GM12878 (cell line): ENCODE results near the gene CTDSP1. TPM values are rescaled to one million over a fixed set of nuclear protein-coding genes. Genes with fewer than 3 reads are reported as not detected.

ENCODE experiments used
- ATAC-seq: fragments of 200-7000 bp; cut with Tn5 transposase; 3 replicates; pipeline ENCODE4 v1.9.1; 2020; ENCODE audit warnings: mild to moderate bottlenecking, moderate library complexity
- BruUV-seq: library from RNA; stranded (reverse); fragments of 400-500 nt; replicated peaks from 2 replicates; lab custom pipeline; 2021; lab: Mats Ljungman, UMichigan
- CTCF ChIA-PET: fragments of 300-600 bp; sonication (Branson Sonifier 250); formaldehyde crosslinking; extraction: SDS; loops from one replicate; lab custom pipeline; 2021; ENCODE audit warnings: inconsistent platforms; lab: Yijun Ruan, JAX
- POLR2A ChIA-PET: fragments of 350-600 bp; formaldehyde crosslinking; extraction: SDS; loops from one replicate; lab custom pipeline; 2021; ENCODE audit warnings: inconsistent platforms; lab: Charles Lee
- RAD21 ChIA-PET: fragments of 300-600 bp; sonication (Branson Sonifier 250); formaldehyde crosslinking; loops from one replicate; lab custom pipeline; 2023; ENCODE audit warnings: antibody characterized with exemption; ENCODE audit not compliant: unreplicated experiment; lab: Charles Lee
- SMC1A ChIA-PET: fragments of 300-600 bp; sonication (Branson Sonifier 250); formaldehyde crosslinking; loops from one replicate; lab custom pipeline; 2023; ENCODE audit not compliant: unreplicated experiment, uncharacterized antibody; lab: Charles Lee
- DNase-seq: peaks from one replicate; pipeline ENCODE4 v3.0.0-alpha.2; 2011; ENCODE audit warnings: low read depth, low spot score
- FAIRE-seq: peaks from 3 replicates; lab custom pipeline; 2011; peaks lifted over from hg19 to GRCh38; lab: Jason Lieb, UNC
- H2AFZ ChIP-seq: 2 replicates; pipeline ENCODE4 v1.6.0; 2011; ENCODE audit warnings: low read depth, low read length, control low read depth; ENCODE audit not compliant: control insufficient read depth
- H3K27ac ChIP-seq: 2 replicates; pipeline ENCODE4 v1.5.1; 2011; ENCODE audit warnings: control low read depth; ENCODE audit not compliant: control insufficient read depth, insufficient read depth
- H3K27me3 ChIP-seq, 2 experiments: replicated peaks in 1 of 2; 2 replicates each; pipeline versions ENCODE4 v1.6.0 to v1.6.1; 2011; ENCODE audit warnings: low read length in 1 of 2; ENCODE audit not compliant: control insufficient read depth in 2 of 2, insufficient read depth in 2 of 2
- H3K36me3 ChIP-seq, 2 experiments: 2 replicates each; pipeline ENCODE4 v1.5.1; 2011; ENCODE audit warnings: low read length in 1 of 2; ENCODE audit not compliant: control insufficient read depth in 2 of 2, insufficient read depth in 2 of 2
- H3K4me1 ChIP-seq: 2 replicates; pipeline ENCODE4 v1.6.1; 2011; ENCODE audit warnings: mild to moderate bottlenecking, low read length, moderate library complexity, mixed read lengths; ENCODE audit not compliant: control insufficient read depth, insufficient read depth
- H3K4me2 ChIP-seq: 2 replicates; pipeline ENCODE4 v1.6.0; 2011; ENCODE audit warnings: control low read depth; ENCODE audit not compliant: control insufficient read depth, insufficient read depth
- H3K4me3 ChIP-seq: fragments of 200-600 bp; sonication (generic); 2 replicates; pipeline ENCODE4 v1.5.1; 2016
- H3K79me2 ChIP-seq: 2 replicates; pipeline ENCODE4 v1.6.0; 2011; ENCODE audit warnings: low read length; ENCODE audit not compliant: control insufficient read depth, insufficient read depth
- H3K9ac ChIP-seq: 2 replicates; pipeline ENCODE4 v1.8.0; 2011; ENCODE audit warnings: low read length, control low read depth, mixed read lengths; ENCODE audit not compliant: control insufficient read depth, insufficient read depth
- H3K9me3 ChIP-seq: replicated peaks from 3 replicates; pipeline ENCODE4 v1.5.1; 2011; ENCODE audit warnings: mild to moderate bottlenecking, low read length; ENCODE audit not compliant: control insufficient read depth, insufficient read depth
- H4K20me1 ChIP-seq: 2 replicates; pipeline ENCODE4 v1.6.0; 2011; ENCODE audit not compliant: control insufficient read depth, insufficient read depth
- ASH2L ChIP-seq: fragments of 300-600, 200-600 bp; sonication (generic); IDR thresholded peaks from 2 replicates; pipeline ENCODE4 v1.6.1; 2017; ENCODE audit warnings: low read depth, mild to moderate bottlenecking, borderline replicate concordance
- ATF2 ChIP-seq: IDR thresholded peaks from 2 replicates; pipeline ENCODE4 v1.6.1; 2012; ENCODE audit warnings: low read length, inconsistent platforms
- CTCF ChIP-seq, 3 experiments: IDR thresholded peaks in 2 of 3; conservative IDR thresholded peaks in 1 of 3; 2 replicates each; pipeline ENCODE4 v1.5.1; 2011; ENCODE audit warnings: low read depth in 3 of 3, low read length in 3 of 3, mild to moderate bottlenecking in 3 of 3, control low read depth in 2 of 3, moderate library complexity in 2 of 3, inconsistent platforms in 1 of 3, mixed read lengths in 1 of 3; ENCODE audit not compliant: control insufficient read depth in 2 of 3, insufficient read depth in 1 of 3; ENCODE audit errors: extremely low read depth in 1 of 3
- CUX1 ChIP-seq: IDR thresholded peaks from 2 replicates; pipeline ENCODE4 v1.6.1; 2012; ENCODE audit warnings: improper control_type of control experiment, low read depth, low read length; ENCODE audit not compliant: insufficient replicate concordance
- IKZF1 ChIP-seq: fragments of 450-650 bp; conservative IDR thresholded peaks from 2 replicates; pipeline ENCODE4 v1.6.1; 2017; ENCODE audit warnings: antibody characterized with exemption, mild to moderate bottlenecking
- KLF5 ChIP-seq: fragments of 450-650 bp; IDR thresholded peaks from 2 replicates; pipeline ENCODE4 v1.6.1; 2014; ENCODE audit warnings: mild to moderate bottlenecking; ENCODE audit not compliant: partially characterized antibody
- MXI1 ChIP-seq: fragments of 150-350 bp; IDR thresholded peaks from 2 replicates; pipeline ENCODE4 v1.6.1; 2011; ENCODE audit warnings: low read depth, mild to moderate bottlenecking, inconsistent platforms, low read length, improper control_type of control experiment
- PBX3 ChIP-seq: IDR thresholded peaks from 2 replicates; pipeline ENCODE4 v1.6.1; 2011; ENCODE audit warnings: mild to moderate bottlenecking, low read depth, low read length, moderate library complexity; ENCODE audit not compliant: insufficient replicate concordance
- SMARCA5 ChIP-seq: fragments of 450-650 bp; IDR thresholded peaks from 2 replicates; pipeline ENCODE4 v1.6.1; 2017; ENCODE audit warnings: mild to moderate bottlenecking
- USF2 ChIP-seq: IDR thresholded peaks from 2 replicates; pipeline ENCODE4 v1.6.1; 2011; ENCODE audit warnings: low read depth, low read length, improper control_type of control experiment, borderline replicate concordance
- WGBS: methylation state at CpG from one replicate; pipeline ENCODE4 v1.1.6; 2016; ENCODE audit warnings: low lambda C conversion rate; ENCODE audit not compliant: insufficient replicate concordance, insufficient coverage; ENCODE audit errors: missing lambda C conversion rate; 5-methylcytosine and 5-hydroxymethylcytosine counted together
- in situ Hi-C: fragments of 300-500 bp; cut with MboI; formaldehyde crosslinking; loops from 9 replicates; pipeline ENCODE4 v1.14.3; 2018; ENCODE audit warnings: mixed read lengths
- intact Hi-C: fragments of 100-400 bp; cut with micrococcal nuclease; formaldehyde crosslinking; loops from one replicate; pipeline ENCODE4 v1.14.2; 2022; ENCODE audit not compliant: unreplicated experiment
- polyA plus RNA-seq, 11 experiments: library from polyadenylated mRNA; depleted of rRNA in 4 of 11; unstranded in 6 of 11; stranded (reverse) in 5 of 11; fragments of >200 nt; fragmentation: Nextera tagmentation in 4 of 11; fragmentation: Illumina TruSeq in 1 of 11; extraction: Ambion mirVana in 4 of 11; extraction: Trizol in 1 of 11; gene quantifications; 1 replicate in 1 of 11; 2 replicates in 10 of 11; pipeline versions ENCODE4 v1.2.1 to v1.2.3, GENCODE V29; 2011 to 2016; ENCODE audit warnings: inconsistent platforms in 2 of 11, missing spikeins in 2 of 11, low read depth in 1 of 11
- total RNA-seq, 4 experiments: library from RNA; depleted of rRNA in 3 of 4; stranded (reverse); fragments of >200 nt in 3 of 4; fragmentation: Illumina TruSeq in 1 of 4; extraction: Trizol in 1 of 4; gene quantifications; 2 replicates each; pipeline versions ENCODE4 v1.2.1 to v1.2.3, GENCODE V29; 2013 to 2021

Gene CTDSP1
- total and polyA plus RNA-seq, 10 of the 15 experiments (the other 5 are each of a cell fraction or from before 2014, with no cell fraction given) = 3.0 to 75.9 (median 34.4) TPM

- Histone ChIP-seq H4K20me1 (no peaks in the 10 kb centered on the region), H3K9me3 (no peaks in the 10 kb centered on the region), H3K36me3 (no peaks in the 10 kb centered on the region), H3K4me1 (peaks cover 15% of the 10 kb centered on the region), H3K27ac (no peak overlapping the region), H3K4me2 (no peak overlapping the region), H3K27me3 (no peaks in the 10 kb centered on the region), H3K4me3 (no peak overlapping the region), H2AFZ (no peak overlapping the region), H3K79me2 (no peaks in the 10 kb centered on the region), H3K9ac (no peak overlapping the region)
- FAIRE-seq (no peak), ATAC-seq (no peak), DNase-seq (no peak)
- no TSS peak for BruUV-seq
- RAD21 ChIA-PET = no interaction called here
- SMC1A ChIA-PET = no interaction called here
- intact Hi-C loops = no loop called here
- in situ Hi-C loops = no loop called here
- 81% methylated on average over 4 of the region's 4 CpGs for WGBS
- CTCF ChIA-PET = no interaction called here
- no peak for TF ChIP-seq ATF2
- no peak for TF ChIP-seq MXI1
- TF ChIP-seq USF2 = no peak
- TF ChIP-seq ASH2L = no peak
- no peak for TF ChIP-seq PBX3
- no peak for TF ChIP-seq SMARCA5
- no peak for TF ChIP-seq CUX1
- TF ChIP-seq IKZF1 = no peak
- TF ChIP-seq KLF5 = no peak
- no peak for TF ChIP-seq CTCF (IDR thresholded peaks at IDR 0.05 in 2 of 3, conservative IDR thresholded peaks at IDR 0.05 in 1 of 3; ENCODE audit: control insufficient read depth in 2 of 3, extremely low read depth in 1 of 3, insufficient read depth in 1 of 3, low read depth in 3 of 3, low read length in 3 of 3)
- POLR2A ChIA-PET = no interaction called here
These were observed 38.9 kb downstream of the CTDSP1 start for GRCh38 chr2:218438596-218438995.
